ENCODE measurements around the gene RBX1.
A peak's percentile ranks its signal among the peaks of the same experiment; 100 is the strongest.
"Not testable (repeated sequence)": the region's sequence is repeated elsewhere in the genome, so short reads cannot be mapped to it uniquely, and the experiment has no call there.

Gene RBX1

GRCh38 chr22:40973144-40973543, 22.0 kb downstream of the RBX1 start:
- DNase-seq = no peak

- DNase-seq = no peak
Observed at GRCh38 chr22:40975366-40975765, 24.2 kb downstream of the RBX1 start.

- DNase-seq = no peak
Observed at GRCh38 chr22:40976866-40977700, 25.9 kb downstream of the RBX1 start.

GRCh38 chr22:40979198-40979597, 28.0 kb downstream of the RBX1 start:
- DNase-seq = no peak

GRCh38 chr22:40979871-40980270, 28.7 kb downstream of the RBX1 start:
- no peak for DNase-seq

- DNase-seq = no peak
Observed at GRCh38 chr22:40982482-40983385, 31.6 kb downstream of the RBX1 start.

- DNase-seq = no peak
Observed at GRCh38 chr22:40991298-40991697, 40.1 kb downstream of the RBX1 start.

- no peak for DNase-seq
Observed at GRCh38 chr22:40995821-40996220, 44.6 kb downstream of the RBX1 start.

- DNase-seq = no peak
Observed at GRCh38 chr22:40997520-40997919, 46.3 kb downstream of the RBX1 start.

- DNase-seq = no peak
Observed at GRCh38 chr22:41000040-41000565, 48.9 kb downstream of the RBX1 start.

GRCh38 chr22:41000941-41001721, 50.0 kb downstream of the RBX1 start:
- DNase-seq = no peak

- no peak for DNase-seq
Observed at GRCh38 chr22:41001722-41002122, 50.5 kb downstream of the RBX1 start.

GRCh38 chr22:41002386-41002785, 51.2 kb downstream of the RBX1 start:
- DNase-seq = not testable (repeated sequence)

GRCh38 chr22:41003066-41003465, 51.9 kb downstream of the RBX1 start:
- DNase-seq = no peak

- DNase-seq = no peak
Observed at GRCh38 chr22:41003976-41004375, 52.8 kb downstream of the RBX1 start.

- DNase-seq = no peak
Observed at GRCh38 chr22:41009222-41009948, 58.2 kb downstream of the RBX1 start.

GRCh38 chr22:41015003-41015402, 63.8 kb downstream of the RBX1 start:
- DNase-seq = no peak

GRCh38 chr22:41021061-41021612, 70.0 kb downstream of the RBX1 start:
- DNase-seq = no peak

- peak; percentile 37 for DNase-seq
Observed at GRCh38 chr22:41021613-41022454, 70.7 kb downstream of the RBX1 start.

GRCh38 chr22:41022470-41023298, 71.5 kb downstream of the RBX1 start:
- peak; percentile 75 for DNase-seq

All from activated CD4-positive, alpha-beta T cell treated with anti-CD3 and anti-CD28 coated beads, Interleukin-2, amount 50 U/mL, for 1 hour (primary cell).